GM12865 (cell line): Measurements from ENCODE around the gene DYNLT4.

Source experiments
- DNase-seq: peaks from one replicate; pipeline ENCODE4 v3.0.0; 2010; ENCODE audit warnings: low read depth
- H3K4me3 ChIP-seq: 2 replicates; pipeline ENCODE4 v1.5.1; 2011; ENCODE audit warnings: mild to moderate bottlenecking, low read depth, low read length, control low read depth
- TF ChIP-seq, protein P1 (sequence below): IDR thresholded peaks from 2 replicates; pipeline ENCODE4 v1.5.1; 2011; ENCODE audit warnings: low read length, control low read depth, low read depth, inconsistent platforms; ENCODE audit not compliant: insufficient read depth; ENCODE audit errors: missing control alignments

DYNLT4 gene

DNA sequence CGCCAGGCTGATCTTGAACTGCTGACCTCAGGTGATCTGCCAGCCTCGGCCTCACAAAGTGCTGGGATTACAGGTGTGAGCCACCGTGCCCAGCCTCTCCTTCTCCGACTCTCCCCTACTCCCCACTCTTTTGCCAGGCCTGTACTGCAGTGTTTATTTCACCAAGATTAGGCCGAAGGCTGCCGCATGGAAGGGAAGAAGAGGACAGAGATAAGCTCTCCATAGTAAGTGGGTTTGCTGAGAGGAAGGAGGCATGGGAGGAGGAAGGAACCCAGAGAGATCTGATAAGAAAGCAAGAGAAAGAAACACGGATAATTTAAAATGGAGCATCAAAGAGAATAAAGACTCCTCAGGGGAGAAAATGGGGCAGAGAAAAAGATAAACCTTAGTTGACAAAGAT, 27.2 kb upstream of the DYNLT4 start:
- no peak for DNase-seq
- H3K4me3 ChIP-seq = no peak overlapping the region
- TF ChIP-seq, protein P1, sequence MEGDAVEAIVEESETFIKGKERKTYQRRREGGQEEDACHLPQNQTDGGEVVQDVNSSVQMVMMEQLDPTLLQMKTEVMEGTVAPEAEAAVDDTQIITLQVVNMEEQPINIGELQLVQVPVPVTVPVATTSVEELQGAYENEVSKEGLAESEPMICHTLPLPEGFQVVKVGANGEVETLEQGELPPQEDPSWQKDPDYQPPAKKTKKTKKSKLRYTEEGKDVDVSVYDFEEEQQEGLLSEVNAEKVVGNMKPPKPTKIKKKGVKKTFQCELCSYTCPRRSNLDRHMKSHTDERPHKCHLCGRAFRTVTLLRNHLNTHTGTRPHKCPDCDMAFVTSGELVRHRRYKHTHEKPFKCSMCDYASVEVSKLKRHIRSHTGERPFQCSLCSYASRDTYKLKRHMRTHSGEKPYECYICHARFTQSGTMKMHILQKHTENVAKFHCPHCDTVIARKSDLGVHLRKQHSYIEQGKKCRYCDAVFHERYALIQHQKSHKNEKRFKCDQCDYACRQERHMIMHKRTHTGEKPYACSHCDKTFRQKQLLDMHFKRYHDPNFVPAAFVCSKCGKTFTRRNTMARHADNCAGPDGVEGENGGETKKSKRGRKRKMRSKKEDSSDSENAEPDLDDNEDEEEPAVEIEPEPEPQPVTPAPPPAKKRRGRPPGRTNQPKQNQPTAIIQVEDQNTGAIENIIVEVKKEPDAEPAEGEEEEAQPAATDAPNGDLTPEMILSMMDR = no peak

DNA sequence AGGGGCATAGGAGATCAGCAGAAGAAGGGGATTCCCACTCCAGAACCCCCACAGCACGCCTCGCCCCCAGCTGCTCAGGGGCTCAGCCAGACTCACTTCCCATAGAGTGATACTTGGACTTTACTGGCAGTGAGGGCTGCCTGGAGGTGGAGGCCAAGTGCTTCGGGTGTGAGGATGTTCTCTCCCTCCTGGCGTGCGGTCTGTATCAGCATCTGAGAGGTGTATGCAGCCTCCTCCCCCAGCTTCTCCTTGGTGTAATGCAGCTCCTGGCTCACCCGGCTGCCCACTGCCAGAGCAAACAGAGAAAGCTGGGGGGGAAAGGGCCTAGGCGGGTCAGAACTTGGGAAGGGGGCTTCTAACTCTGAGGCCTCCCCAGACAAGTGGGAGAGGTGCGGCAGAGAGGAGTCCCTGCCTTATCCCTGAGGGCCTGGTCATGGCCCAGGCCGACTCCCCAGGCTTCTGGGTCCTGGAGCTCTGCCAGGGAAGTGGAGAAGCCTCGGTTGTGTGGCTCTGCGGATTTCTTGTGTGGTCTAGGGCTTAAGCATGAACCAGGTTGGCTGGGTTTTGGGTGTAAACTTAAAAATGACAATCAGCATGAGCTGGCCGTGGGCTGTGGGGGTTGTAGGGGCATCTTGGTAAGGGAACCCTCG, 25.0 kb upstream of the DYNLT4 start:
- TF ChIP-seq, protein P1 = no peak
- no peak for DNase-seq
- H3K4me3 ChIP-seq = no peak overlapping the region

DNA sequence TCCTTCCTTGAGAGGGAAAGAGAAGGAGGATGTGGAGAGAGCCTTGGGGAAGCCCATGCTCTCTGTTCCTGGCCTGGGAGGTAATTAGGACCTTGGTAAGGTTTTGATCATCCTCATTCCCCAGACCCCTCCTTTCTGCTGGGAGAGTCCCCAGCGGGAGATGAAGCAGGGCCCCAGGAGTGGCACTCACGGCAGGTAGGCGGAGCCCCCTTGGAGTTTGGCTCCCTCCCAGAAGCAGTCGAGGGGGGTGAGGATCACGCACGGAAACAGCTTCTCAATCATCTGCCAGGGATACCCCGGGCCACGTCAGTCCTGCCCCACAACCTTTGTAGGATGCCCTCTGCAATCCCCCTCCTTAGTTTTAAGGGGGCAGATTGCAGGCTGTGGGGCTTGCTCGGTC, 24.4 kb upstream of the DYNLT4 start:
- DNase-seq = no peak
- TF ChIP-seq, protein P1 = no peak
- H3K4me3 ChIP-seq = no peak overlapping the region

DNA sequence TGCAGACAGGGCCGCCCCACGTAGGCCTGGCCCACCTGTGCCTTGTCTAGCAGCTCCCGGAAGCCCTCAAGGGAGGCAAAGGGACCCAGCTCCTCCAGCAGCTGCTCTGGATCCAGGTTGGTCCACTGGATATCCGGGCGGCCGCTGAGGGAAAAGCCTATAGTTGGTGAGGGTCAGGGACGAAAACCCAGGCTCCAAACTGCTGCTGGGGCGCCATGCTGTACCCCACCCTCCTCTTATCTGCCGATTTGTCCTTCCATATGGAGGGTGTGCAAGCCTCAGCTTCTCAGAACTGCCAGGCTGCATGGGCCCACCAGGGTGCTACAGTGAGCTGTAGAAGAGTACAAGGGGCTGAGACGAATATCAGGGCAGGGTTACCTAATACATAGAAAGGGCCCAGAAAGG, 23.8 kb upstream of the DYNLT4 start:
- TF ChIP-seq, protein P1 = no peak
- DNase-seq = no peak
- no peak overlapping the region for H3K4me3 ChIP-seq

DNA sequence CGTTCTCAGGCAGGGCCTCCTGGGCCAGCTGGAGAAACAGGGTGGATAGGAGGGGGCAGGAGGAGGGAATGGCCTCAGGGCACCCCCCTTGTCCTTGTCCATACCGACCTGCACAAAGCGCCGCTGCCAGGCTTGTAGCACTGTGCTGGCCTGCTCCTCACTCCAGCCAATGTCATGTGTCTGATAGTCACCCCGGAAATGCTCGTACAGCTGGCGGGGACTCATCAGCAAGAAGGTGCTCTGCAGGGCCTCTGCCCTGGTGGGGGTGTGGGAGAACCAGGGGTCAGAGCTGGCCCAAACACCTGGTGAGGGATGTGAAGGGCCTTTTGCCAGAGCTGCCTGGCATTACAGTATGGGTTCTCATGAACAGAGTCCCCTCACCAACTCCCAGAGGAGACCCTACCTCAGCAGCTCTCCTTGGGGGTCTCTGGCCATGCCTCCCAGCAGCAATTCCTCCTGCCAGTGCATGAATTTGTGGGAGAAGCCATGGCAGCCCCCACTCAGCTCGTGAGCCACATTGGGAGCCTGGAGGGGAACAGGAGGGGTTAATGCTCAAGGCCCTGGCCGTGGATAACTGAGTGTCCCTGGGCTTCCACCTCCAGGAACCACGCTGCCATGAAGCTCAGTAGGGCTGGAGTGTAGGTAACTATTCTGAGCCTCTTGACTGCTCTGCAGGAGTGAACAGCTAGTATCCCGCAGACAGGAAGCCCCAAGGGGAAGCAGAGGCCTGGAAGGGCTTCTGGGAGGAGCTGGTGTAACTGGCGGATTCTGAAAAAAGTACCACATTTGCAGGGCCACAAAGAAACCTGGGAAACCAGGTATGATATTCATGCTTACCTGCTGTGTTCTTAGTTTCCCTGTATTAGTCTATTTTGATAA, 22.6 kb upstream of the DYNLT4 start:
- TF ChIP-seq, protein P1 = no peak
- no peak overlapping the region for H3K4me3 ChIP-seq
- DNase-seq = no peak

DNA sequence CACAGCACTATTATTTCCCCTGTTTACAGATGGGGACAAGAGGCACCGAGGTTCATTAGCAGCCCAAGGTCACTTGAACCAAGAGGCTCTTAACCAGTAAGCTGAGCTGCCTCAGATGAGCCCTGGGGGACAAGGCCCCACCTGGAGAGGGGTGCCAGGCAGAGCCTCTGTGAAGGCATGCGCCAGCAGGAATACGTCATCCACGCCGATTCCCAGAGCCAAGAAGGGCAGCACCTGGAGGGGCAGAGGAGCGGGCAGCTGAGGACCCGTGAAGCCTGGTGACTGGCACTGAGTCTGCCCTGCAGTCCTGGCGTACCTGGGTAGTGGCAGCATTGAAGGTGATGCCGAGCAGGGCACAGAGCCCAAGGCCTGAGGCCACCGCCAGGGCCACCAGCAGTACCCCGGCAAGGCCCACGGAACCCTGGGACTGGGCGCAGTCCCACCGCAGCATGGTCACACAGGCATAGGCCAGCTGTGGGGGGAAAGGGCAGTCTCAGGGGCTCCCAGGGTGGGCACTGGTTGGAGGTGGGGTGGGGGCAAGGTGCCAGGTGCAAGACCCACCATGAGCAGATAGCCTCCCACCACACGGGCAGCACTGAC, 21.8 kb upstream of the DYNLT4 start:
- H3K4me3 ChIP-seq = no peak overlapping the region
- no peak for DNase-seq
- TF ChIP-seq, protein P1 = no peak
